Prostate gland (tissue), 2 donors: ENCODE measurements around the gene TMEM30A. TPM values are rescaled to one million over a fixed set of nuclear protein-coding genes. Genes with fewer than 3 reads are reported as not detected.

Source experiments
- DNase-seq: peaks from one replicate; pipeline ENCODE4 v3.0.0-alpha.2; 2019; ENCODE audit warnings: low spot score
- H3K27ac ChIP-seq, 2 donors: fragments of 200-600 bp; sonication (generic); 2 replicates each; pipeline ENCODE4 v1.5.1; 2017 to 2019
- H3K27me3 ChIP-seq: fragments of 200-600 bp; sonication (generic); replicated peaks from 2 replicates; pipeline ENCODE4 v1.5.1; 2019; ENCODE audit not compliant: insufficient read depth
- H3K36me3 ChIP-seq, 2 donors: fragments of 200-600 bp; sonication (generic); 1 replicate in 1 of 2; 2 replicates in 1 of 2; pipeline versions ENCODE4 v1.5.1 to v1.8.1; 2017 to 2019
- H3K4me1 ChIP-seq: fragments of 200-600 bp; sonication (generic); replicated peaks from 2 replicates; pipeline ENCODE4 v1.5.1; 2019
- H3K4me3 ChIP-seq, 2 donors: fragments of 200-600 bp; sonication (generic); 2 replicates each; pipeline ENCODE4 v1.5.1; 2017 to 2019
- H3K9me3 ChIP-seq: fragments of 200-600 bp; sonication (generic); 2 replicates; pipeline ENCODE4 v1.5.1; 2017
- CTCF ChIP-seq, 4 experiments: fragments of 200-600 bp in 2 of 4; fragments of 450-650 bp in 2 of 4; sonication (generic) in 2 of 4; IDR thresholded peaks; 1 replicate in 3 of 4; 2 replicates in 1 of 4; pipeline ENCODE4 v1.5.1; 2016 to 2019; ENCODE audit warnings: antibody characterized with exemption in 4 of 4, mild to moderate bottlenecking in 2 of 4, moderate library complexity in 2 of 4
- POLR2A ChIP-seq: fragments of 450-650 bp; IDR thresholded peaks from one replicate; pipeline ENCODE4 v1.6.1; 2016; ENCODE audit warnings: antibody characterized with exemption, mild to moderate bottlenecking
- POLR2AphosphoS5 ChIP-seq: sonication (generic); formaldehyde crosslinking; IDR thresholded peaks from one replicate; pipeline ENCODE4 v1.6.1; 2017; ENCODE audit warnings: antibody characterized with exemption
- WGBS: methylation state at CpG from one replicate; pipeline ENCODE4 v1.1.5; 2018; 5-methylcytosine and 5-hydroxymethylcytosine counted together
- intact Hi-C: fragments of 100-400 bp; cut with DNase I; formaldehyde crosslinking; loops from one replicate; pipeline ENCODE4 v1.14.2; 2022
- total RNA-seq, 2 donors: library from RNA; depleted of rRNA; stranded (reverse); fragments of >200 nt; gene quantifications; one replicate each; pipeline ENCODE4 v1.1.0, GENCODE V29; 2016

TMEM30A gene
- total RNA-seq, 2 donors from 2014 or later = 60.5 to 82.3 TPM

GRCh38 chr6:75215291-75215690 lies 69.3 kb downstream of the TMEM30A start:
- DNase-seq = no peak
- Histone ChIP-seq H3K4me3 (no peak overlapping the region), H3K9me3 (no peaks in the 10 kb centered on the region), H3K4me1 (no peaks in the 10 kb centered on the region), H3K27ac (no peak overlapping the region), H3K36me3 (no peaks in the 10 kb centered on the region), H3K27me3 (no peaks in the 10 kb centered on the region)
- WGBS = 59% methylated on average over 4 of the region's 4 CpGs
- TF ChIP-seq POLR2A (no peak), CTCF (IDR thresholded peaks at IDR 0.05) (no peak), POLR2AphosphoS5 (no peak)
- intact Hi-C loops = loop anchor here (5.0 kb wide), 1 partner anchor 1478 kb away; no protein-coding TSS in a partner anchor

GRCh38 chr6:75213732-75214131 lies 70.9 kb downstream of the TMEM30A start:
- Histone ChIP-seq H3K9me3 (no peaks in the 10 kb centered on the region), H3K27ac (no peak overlapping the region), H3K4me1 (no peaks in the 10 kb centered on the region), H3K4me3 (no peak overlapping the region), H3K36me3 (no peaks in the 10 kb centered on the region), H3K27me3 (no peaks in the 10 kb centered on the region)
- DNase-seq = no peak
- no peak for TF ChIP-seq CTCF (IDR thresholded peaks at IDR 0.05)
- no peak for TF ChIP-seq POLR2A
- TF ChIP-seq POLR2AphosphoS5 = no peak
- WGBS = 79% methylated on average over 2 of the region's 2 CpGs
- intact Hi-C loops = loop anchor here (5.0 kb wide), 1 partner anchor 1241 kb away; no protein-coding TSS in a partner anchor

GRCh38 chr6:75213112-75213511 lies 71.5 kb downstream of the TMEM30A start:
- no peak overlapping the region for H3K4me3 ChIP-seq
- WGBS = 18% methylated on average over 1 of the region's 1 CpG
- H3K27me3 ChIP-seq = no peaks in the 10 kb centered on the region
- intact Hi-C loops = loop anchor here (5.0 kb wide), 1 partner anchor 1241 kb away; no protein-coding TSS in a partner anchor
- TF ChIP-seq POLR2A (no peak), POLR2AphosphoS5 (no peak), CTCF (IDR thresholded peaks at IDR 0.05) (no peak)
- H3K27ac ChIP-seq = no peak overlapping the region
- H3K4me1 ChIP-seq = no peaks in the 10 kb centered on the region
- no peaks in the 10 kb centered on the region for H3K36me3 ChIP-seq
- no peaks in the 10 kb centered on the region for H3K9me3 ChIP-seq
- no peak for DNase-seq

- H3K4me3 ChIP-seq = no peak overlapping the region
- H3K36me3 ChIP-seq = no peaks in the 10 kb centered on the region
- DNase-seq = no peak
- no peaks in the 10 kb centered on the region for H3K27me3 ChIP-seq
- intact Hi-C loops = loop anchor here (5.0 kb wide), 1 partner anchor 1240 kb away; no protein-coding TSS in a partner anchor
- WGBS = 16% methylated on average over 3 of the region's 3 CpGs
- no peaks in the 10 kb centered on the region for H3K9me3 ChIP-seq
- no peaks in the 10 kb centered on the region for H3K4me1 ChIP-seq
- H3K27ac ChIP-seq = no peak overlapping the region
- no peak for TF ChIP-seq POLR2AphosphoS5
- TF ChIP-seq POLR2A = no peak
- TF ChIP-seq CTCF (IDR thresholded peaks at IDR 0.05) = no peak
Measured at GRCh38 chr6:75211920-75212590, 72.5 kb downstream of the TMEM30A start.
